Measurements from ENCODE around the gene DUSP21. TPM values are rescaled to one million over a fixed set of nuclear protein-coding genes. Genes with fewer than 3 reads are reported as not detected.

DUSP21 gene
- total RNA-seq (2013; cell fraction: nucleolus; rRNA removed) = not detected in 2 replicates
- total RNA-seq (2014; rRNA removed) (not detected in 2 replicates), total RNA-seq (2014; rRNA removed; fragmentation: Illumina TruSeq; extraction: Trizol) (not detected in 2 replicates), total RNA-seq (2021) (not detected in 2 replicates), polyA plus RNA-seq (2011; rRNA removed) (not detected in 2 replicates), polyA plus RNA-seq (2014; fragmentation: Illumina TruSeq; extraction: Trizol) (not detected in 2 replicates), polyA plus RNA-seq (2014; fragmentation: Nextera tagmentation; extraction: Ambion mirVana) (not detected), polyA plus RNA-seq (2014; rRNA removed) (not detected in 2 replicates), polyA plus RNA-seq (2016; fragmentation: Nextera tagmentation; extraction: Ambion mirVana) (not detected), polyA minus RNA-seq (2011; rRNA and poly(A)+ RNA removed) (not detected in 2 replicates), Bru-seq, nascent RNA (not detected), BruChase-seq, experiment 1, labeled RNA remaining after a 6-hour chase (not detected), BruChase-seq, experiment 2, labeled RNA remaining after a 2-hour chase (not detected)
- polyA plus RNA-seq (2011; ENCODE audit: low read depth) = not detected
- not detected in 2 replicates for polyA plus RNA-seq (2011; cell fraction: cytosol; rRNA removed)
- not detected in 2 replicates for polyA plus RNA-seq (2011; cell fraction: nucleus; rRNA removed)
- not detected in 2 replicates for polyA plus RNA-seq (2012)
- not detected in 2 replicates for polyA minus RNA-seq (2011; cell fraction: cytosol; rRNA and poly(A)+ RNA removed)
- not detected in 2 replicates for polyA minus RNA-seq (2011; cell fraction: nucleus; rRNA and poly(A)+ RNA removed)
- long read RNA-seq, experiment 1 = 0 reads
- long read RNA-seq, experiment 2 = 0 reads

- H2AFZ ChIP-seq (ENCODE audit: control insufficient read depth, low read depth, low read length) = no peak within 1 kb of the TSS
- in situ Hi-C loops (cut with MboI) = no loop called here
Observed at GRCh38 chrX:44843753-44844152, at the start of gene DUSP21. DUSP21 (plus strand) TSS chrX:44844021; CDS start chrX:44844133, 112 bp downstream.

More at GRCh38 chrX:44843753-44844152, at the start of gene DUSP21:
- H3K9ac ChIP-seq (ENCODE audit: control insufficient read depth, insufficient read depth, low read length) = no peak within 1 kb of the TSS
- no peaks in the 10 kb centered on the region for H3K4me1 ChIP-seq (ENCODE audit: control insufficient read depth, insufficient read depth, low read length)
- ChIA-PET RAD21 (ENCODE audit: unreplicated experiment) (no interaction called here), SMC1A (ENCODE audit: uncharacterized antibody, unreplicated experiment) (no interaction called here), POLR2A (no interaction called here), CTCF (no interaction called here)
- no peak within 1 kb of the TSS for H3K4me3 ChIP-seq
- ATAC-seq = no peak
- H3K27ac ChIP-seq (ENCODE audit: control insufficient read depth, insufficient read depth) = no peak within 1 kb of the TSS
- TF ChIP-seq PAX8 (IDR thresholded peaks at IDR 0.05) (no peak), NR2C1 (IDR thresholded peaks at IDR 0.05) (no peak), E2F8 (IDR thresholded peaks at IDR 0.05; ENCODE audit: low read depth, partially characterized antibody) (no peak), EGR1 (IDR thresholded peaks at IDR 0.05; ENCODE audit: borderline replicate concordance in 1 of 2, low read depth in 2 of 2, low read length in 2 of 2) (no peak), TARDBP (IDR thresholded peaks at IDR 0.05; ENCODE audit: borderline replicate concordance) (no peak), EP300 (IDR thresholded peaks at IDR 0.05; ENCODE audit: borderline replicate concordance in 1 of 2, control insufficient read depth in 1 of 2, low read depth in 2 of 2, low read length in 2 of 2) (no peak), SREBF2 (IDR thresholded peaks at IDR 0.05; ENCODE audit: low read length) (no peak), SMAD5 (IDR thresholded peaks at IDR 0.05; ENCODE audit: low read depth) (no peak), KLF5 (IDR thresholded peaks at IDR 0.05; ENCODE audit: partially characterized antibody) (no peak), NFIC (IDR thresholded peaks at IDR 0.05; ENCODE audit: low read depth, low read length) (no peak), SREBF1 (IDR thresholded peaks at IDR 0.05; ENCODE audit: low read length) (no peak), IRF4 (IDR thresholded peaks at IDR 0.05; ENCODE audit: low read depth, low read length) (no peak), WRNIP1 (IDR thresholded peaks at IDR 0.05; ENCODE audit: borderline replicate concordance, low read depth, low read length) (no peak), JUNB (IDR thresholded peaks at IDR 0.05) (no peak), CHD4 (IDR thresholded peaks at IDR 0.05) (no peak), HCFC1 (IDR thresholded peaks at IDR 0.05; ENCODE audit: low read length) (no peak)
- H3K36me3 ChIP-seq (ENCODE audit: control insufficient read depth in 2 of 2, insufficient read depth in 2 of 2, low read length in 1 of 2) = no peaks in the 10 kb centered on the region
- intact Hi-C loops (cut with micrococcal nuclease; ENCODE audit: unreplicated experiment) = no loop called here
- H3K9me3 ChIP-seq (replicated peaks; ENCODE audit: control insufficient read depth, insufficient read depth, low read length) = no peaks in the 10 kb centered on the region
- no TSS peak for BruUV-seq (replicated peaks)
- H3K27me3 ChIP-seq (replicated peaks in 1 of 2; ENCODE audit: control insufficient read depth in 2 of 2, insufficient read depth in 2 of 2, low read length in 1 of 2) = no peaks in the 10 kb centered on the region
- H3K79me2 ChIP-seq (ENCODE audit: control insufficient read depth, insufficient read depth, low read length) = no peaks in the 10 kb centered on the region
- 85% methylated on average over 16 of the region's 16 CpGs for WGBS (ENCODE audit: insufficient coverage, insufficient replicate concordance, low lambda C conversion rate, missing lambda C conversion rate)
- no peak for FAIRE-seq
- H3K4me2 ChIP-seq (ENCODE audit: control insufficient read depth, insufficient read depth) = no peak within 1 kb of the TSS
- no peaks in the 10 kb centered on the region for H4K20me1 ChIP-seq (ENCODE audit: control insufficient read depth, insufficient read depth)
- no peak for DNase-seq (ENCODE audit: low read depth, low spot score)
